Right atrium auricular region (tissue), 2 donors: Measurements from ENCODE around the gene PALM. TPM values are rescaled to one million over a fixed set of nuclear protein-coding genes. Genes with fewer than 3 reads are reported as not detected.

Experiments
- DNase-seq: peaks from one replicate; pipeline ENCODE4 v3.0.0-alpha.2; 2019; ENCODE audit warnings: low spot score
- H3K27ac ChIP-seq, 2 donors: fragments of 200-600 bp; sonication (generic); 1 replicate in 1 of 2; 2 replicates in 1 of 2; pipeline ENCODE4 v1.5.1; 2016 to 2019
- H3K27me3 ChIP-seq, 2 donors: fragments of 200-600 bp; sonication (generic); one replicate each; pipeline versions ENCODE4 v1.5.1 to v1.6.0; 2017 to 2019
- H3K36me3 ChIP-seq: fragments of 200-600 bp; sonication (generic); one replicate; pipeline ENCODE4 v1.5.1; 2016
- H3K4me1 ChIP-seq, 2 donors: fragments of 200-600 bp; sonication (generic); one replicate each; pipeline versions ENCODE4 v1.5.1 to v1.6.0; 2017 to 2019
- H3K4me3 ChIP-seq, 2 donors: fragments of 200-600 bp; sonication (generic); 1 replicate in 1 of 2; 2 replicates in 1 of 2; pipeline ENCODE4 v1.5.1; 2017 to 2019; ENCODE audit warnings: mild to moderate bottlenecking in 1 of 2, moderate library complexity in 1 of 2
- H3K9me3 ChIP-seq, 2 donors: fragments of 200-600 bp; sonication (generic); one replicate each; pipeline ENCODE4 v1.5.1; 2019
- total RNA-seq, 2 donors: library from RNA; depleted of rRNA; stranded (reverse); fragments of >200 nt; gene quantifications; one replicate each; pipeline ENCODE4 v1.1.0, GENCODE V29; 2016
- TF ChIP-seq, protein P1 (sequence below), 2 donors: fragments of 200-600 bp; sonication (generic); IDR thresholded peaks; one replicate each; pipeline ENCODE4 v1.5.1; 2019; ENCODE audit warnings: antibody characterized with exemption in 2 of 2

The PALM gene
- total RNA-seq, 2 donors from 2014 or later: 28.7 to 64.9 TPM

DNA sequence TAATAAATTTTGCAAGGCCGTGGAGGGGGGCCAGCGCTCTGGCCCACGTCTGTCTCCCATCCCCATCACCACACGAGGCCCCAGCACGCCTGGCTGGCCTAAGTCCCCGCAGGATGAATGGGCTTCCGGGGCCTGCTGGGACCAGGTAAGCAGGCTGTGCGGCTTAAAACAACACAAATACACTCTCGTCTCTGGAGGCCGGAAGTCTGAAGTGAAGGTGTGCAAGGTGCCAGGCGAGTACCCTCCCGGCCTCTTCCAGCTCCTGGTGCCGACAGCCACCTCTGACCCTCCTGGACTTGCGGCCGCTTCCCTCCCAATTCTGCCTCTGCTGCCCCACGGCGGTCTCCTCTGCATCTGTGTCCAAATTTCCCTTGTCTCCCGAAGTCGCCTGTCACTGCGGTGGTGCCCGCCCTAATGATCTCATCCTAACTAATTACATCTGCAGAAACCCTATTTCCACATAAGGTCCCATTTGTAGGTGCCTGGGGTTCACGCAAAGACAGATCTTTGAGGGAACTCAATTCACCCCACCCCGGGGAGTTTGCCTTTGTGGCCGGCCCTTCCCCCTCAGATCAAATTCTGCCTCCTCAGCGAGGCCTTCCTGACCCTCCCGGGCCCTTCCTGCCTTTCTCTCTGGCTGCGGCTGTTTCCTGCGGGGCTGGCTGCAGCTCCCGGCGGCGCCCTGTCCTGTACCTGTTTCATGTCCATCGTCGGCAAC, 80.4 kb downstream of the PALM start:
- no peaks in the 10 kb centered on the region for H3K27me3 ChIP-seq
- TF ChIP-seq, protein P1, sequence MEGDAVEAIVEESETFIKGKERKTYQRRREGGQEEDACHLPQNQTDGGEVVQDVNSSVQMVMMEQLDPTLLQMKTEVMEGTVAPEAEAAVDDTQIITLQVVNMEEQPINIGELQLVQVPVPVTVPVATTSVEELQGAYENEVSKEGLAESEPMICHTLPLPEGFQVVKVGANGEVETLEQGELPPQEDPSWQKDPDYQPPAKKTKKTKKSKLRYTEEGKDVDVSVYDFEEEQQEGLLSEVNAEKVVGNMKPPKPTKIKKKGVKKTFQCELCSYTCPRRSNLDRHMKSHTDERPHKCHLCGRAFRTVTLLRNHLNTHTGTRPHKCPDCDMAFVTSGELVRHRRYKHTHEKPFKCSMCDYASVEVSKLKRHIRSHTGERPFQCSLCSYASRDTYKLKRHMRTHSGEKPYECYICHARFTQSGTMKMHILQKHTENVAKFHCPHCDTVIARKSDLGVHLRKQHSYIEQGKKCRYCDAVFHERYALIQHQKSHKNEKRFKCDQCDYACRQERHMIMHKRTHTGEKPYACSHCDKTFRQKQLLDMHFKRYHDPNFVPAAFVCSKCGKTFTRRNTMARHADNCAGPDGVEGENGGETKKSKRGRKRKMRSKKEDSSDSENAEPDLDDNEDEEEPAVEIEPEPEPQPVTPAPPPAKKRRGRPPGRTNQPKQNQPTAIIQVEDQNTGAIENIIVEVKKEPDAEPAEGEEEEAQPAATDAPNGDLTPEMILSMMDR (IDR thresholded peaks at IDR 0.05): no peak
- H3K27ac ChIP-seq: peak overlapping the region; percentile 33 to 43
- no peak for DNase-seq
- H3K4me1 ChIP-seq: peaks cover 0 to 50% of the 10 kb centered on the region in 2 donors
- no peaks in the 10 kb centered on the region for H3K9me3 ChIP-seq
- H3K4me3 ChIP-seq: peak overlapping the region in 1 of 2 donors; percentile 14
- H3K36me3 ChIP-seq: no peaks in the 10 kb centered on the region

DNA sequence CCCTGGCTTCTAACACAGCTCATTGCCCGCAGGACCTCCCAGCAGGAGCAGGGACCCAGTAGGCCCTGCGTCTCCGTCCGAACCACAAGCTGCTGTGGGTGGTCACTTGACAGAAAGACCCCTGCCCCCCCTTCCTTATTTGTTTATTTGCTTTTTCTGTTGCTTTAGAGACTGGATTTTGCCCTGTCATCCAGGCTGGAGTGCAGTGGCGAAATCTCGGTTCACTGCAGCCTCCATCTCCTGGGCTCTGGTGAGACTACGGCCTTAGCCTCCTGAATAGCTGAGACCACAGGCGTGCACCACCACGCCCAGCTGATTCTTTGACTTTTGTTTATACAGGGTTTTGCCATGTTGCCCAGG, 80.9 kb downstream of the PALM start:
- no peaks in the 10 kb centered on the region for H3K36me3 ChIP-seq
- H3K4me3 ChIP-seq: peak overlapping the region in 1 of 2 donors; percentile 14
- DNase-seq: no peak
- H3K27me3 ChIP-seq: no peaks in the 10 kb centered on the region
- peak overlapping the region; percentile 33 to 37 for H3K27ac ChIP-seq
- no peaks in the 10 kb centered on the region for H3K9me3 ChIP-seq
- TF ChIP-seq, protein P1 (IDR thresholded peaks at IDR 0.05): no peak
- H3K4me1 ChIP-seq: peaks cover 0 to 50% of the 10 kb centered on the region in 2 donors

DNA sequence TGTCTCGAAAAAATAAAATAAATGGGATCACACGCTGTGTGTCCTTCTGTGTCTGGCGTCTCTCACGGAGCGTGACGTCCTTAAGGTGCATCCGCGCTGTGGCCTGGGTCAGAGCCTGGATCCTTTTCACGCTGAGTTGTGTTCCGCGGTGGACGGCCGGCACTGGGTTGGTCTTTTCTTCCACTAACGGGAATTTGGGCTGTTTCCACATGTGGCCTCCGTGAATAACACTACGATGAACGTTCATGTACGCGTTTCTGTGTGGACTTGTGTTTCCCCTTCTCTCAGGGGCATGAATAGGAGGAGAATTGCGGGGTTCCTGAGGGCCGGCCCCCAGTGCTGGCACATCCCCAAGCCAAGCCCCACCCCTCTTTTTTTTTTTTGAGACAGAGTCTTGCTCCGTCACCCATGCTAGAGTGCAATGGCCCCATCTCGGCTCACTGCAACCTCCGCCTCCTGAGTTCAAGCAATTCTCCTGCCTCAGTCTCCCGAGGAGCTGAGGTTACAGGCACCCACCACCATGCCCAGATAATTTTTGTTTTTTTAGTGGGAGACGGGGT, 82.4 kb downstream of the PALM start:
- Histone ChIP-seq H3K27ac (peak overlapping the region in 1 of 2 donors; percentile 12), H3K36me3 (no peaks in the 10 kb centered on the region), H3K27me3 (no peaks in the 10 kb centered on the region), H3K9me3 (no peaks in the 10 kb centered on the region), H3K4me1 (peaks cover 0 to 61% of the 10 kb centered on the region in 2 donors), H3K4me3 (no peak overlapping the region)
- TF ChIP-seq, protein P1 (IDR thresholded peaks at IDR 0.05): no peak
- no peak for DNase-seq

DNA sequence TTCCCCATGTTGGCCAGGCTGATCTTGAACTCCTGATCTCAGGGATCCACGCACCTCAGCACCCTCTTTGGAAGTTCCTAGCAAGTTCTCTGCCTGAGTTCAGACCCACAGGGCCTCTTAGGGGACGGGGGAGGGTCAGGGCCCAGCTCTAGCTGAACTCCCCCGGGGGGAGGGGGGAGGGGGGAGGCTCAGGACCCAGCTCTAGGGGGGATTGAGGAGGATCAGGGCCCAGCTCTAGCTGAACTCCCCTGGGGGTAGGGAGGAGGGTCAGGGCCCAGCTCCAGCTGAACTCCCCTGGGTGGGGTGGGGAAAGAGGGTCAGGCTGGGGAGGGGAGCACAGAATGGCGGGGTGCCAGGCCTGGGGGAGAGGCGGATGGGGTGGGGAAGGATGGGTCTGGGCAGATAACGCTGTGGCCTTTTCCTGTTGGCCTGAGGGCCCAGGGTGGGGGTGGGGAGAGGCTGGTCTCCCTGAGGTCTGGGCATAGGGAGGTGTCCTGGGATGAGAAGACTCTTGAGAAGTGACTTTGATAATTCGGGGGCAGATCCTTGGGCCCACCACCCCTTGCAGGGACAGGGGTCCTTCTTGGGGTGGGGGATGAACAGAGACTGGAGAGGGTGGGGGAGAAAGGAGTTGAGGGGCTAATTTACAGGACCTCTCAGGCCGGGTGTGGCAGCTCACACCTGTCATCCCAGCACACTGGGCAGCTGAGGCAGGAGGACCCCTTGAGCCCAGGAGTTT, 83.0 kb downstream of the PALM start:
- no peak overlapping the region for H3K4me3 ChIP-seq
- H3K27me3 ChIP-seq: no peaks in the 10 kb centered on the region
- DNase-seq: no peak
- peak overlapping the region; percentile 38 to 60 for H3K27ac ChIP-seq
- H3K9me3 ChIP-seq: no peaks in the 10 kb centered on the region
- H3K4me1 ChIP-seq: peaks cover 0 to 66% of the 10 kb centered on the region in 2 donors
- TF ChIP-seq, protein P1 (IDR thresholded peaks at IDR 0.05): no peak
- H3K36me3 ChIP-seq: no peaks in the 10 kb centered on the region

DNA sequence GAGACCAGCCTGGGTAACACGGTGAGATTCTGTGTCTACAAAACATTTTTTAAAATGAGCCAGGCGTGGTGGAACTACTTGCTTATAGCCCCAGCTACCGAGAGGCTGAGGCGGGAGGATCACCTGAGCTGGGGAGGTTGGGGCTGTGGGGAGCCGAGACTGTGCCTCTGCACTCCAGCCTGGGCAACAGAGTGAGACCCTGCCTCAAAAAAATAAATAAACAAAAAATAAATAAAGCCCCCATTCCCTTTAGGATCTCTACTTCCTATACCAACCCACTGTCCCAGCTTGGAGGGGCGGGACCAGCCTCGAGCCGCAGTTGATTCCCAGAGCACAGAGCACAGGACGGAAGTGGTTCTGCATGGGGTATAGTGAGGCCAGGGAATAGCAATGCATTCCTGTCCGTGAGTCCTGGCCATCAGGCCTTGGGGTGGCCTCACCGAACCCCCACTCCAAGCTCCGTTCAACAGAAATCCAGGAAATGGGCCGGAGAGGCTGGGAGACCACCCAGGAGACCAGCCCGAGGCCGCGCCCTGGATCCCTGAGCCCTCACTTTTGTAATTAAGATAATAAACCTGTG, 83.7 kb downstream of the PALM start:
- Histone ChIP-seq H3K4me3 (no peak overlapping the region), H3K4me1 (peaks cover 0 to 66% of the 10 kb centered on the region in 2 donors), H3K27ac (peak overlapping the region; percentile 38 to 60), H3K36me3 (no peaks in the 10 kb centered on the region), H3K27me3 (no peaks in the 10 kb centered on the region), H3K9me3 (no peaks in the 10 kb centered on the region)
- TF ChIP-seq, protein P1 (IDR thresholded peaks at IDR 0.05): no peak
- DNase-seq: no peak
